Activated naive CD8-positive, alpha-beta T cell treated with anti-CD3 and anti-CD28 coated beads for 36 hours (primary cell): ENCODE data around the gene GDE1. TPM values are rescaled to one million over a fixed set of nuclear protein-coding genes. Genes with fewer than 3 reads are reported as not detected.
A peak's percentile ranks its signal among the peaks of the same experiment; 100 is the strongest.

Source experiments
- DNase-seq: peaks from one replicate; pipeline ENCODE4 v3.0.0; 2021
- H3K27ac Mint-ChIP-seq: one replicate; pipeline ENCODE4 v1.8.0; 2022; ENCODE audit warnings: mild to moderate bottlenecking, moderate library complexity, mixed read lengths
- H3K27me3 Mint-ChIP-seq: one replicate; pipeline ENCODE4 v1.8.0; 2022; ENCODE audit warnings: mild to moderate bottlenecking, mixed read lengths
- H3K36me3 Mint-ChIP-seq: one replicate; pipeline ENCODE4 v1.8.0; 2021; ENCODE audit warnings: mild to moderate bottlenecking, mixed read lengths
- H3K4me1 Mint-ChIP-seq: one replicate; pipeline ENCODE4 v1.8.0; 2021; ENCODE audit warnings: mixed read lengths
- H3K4me3 Mint-ChIP-seq: one replicate; pipeline ENCODE4 v1.8.0; 2022; ENCODE audit warnings: mild to moderate bottlenecking, moderate library complexity, mixed read lengths
- H3K9me3 Mint-ChIP-seq: one replicate; pipeline ENCODE4 v1.8.0; 2022; ENCODE audit warnings: mixed read lengths
- total RNA-seq, 2 experiments: library from RNA; stranded (reverse); gene quantifications; one replicate each; pipeline ENCODE4 v1.2.3, GENCODE V29; 2021

GDE1 gene
- total RNA-seq, 2 experiments from 2014 or later: 24.0 to 24.3 TPM

DNA sequence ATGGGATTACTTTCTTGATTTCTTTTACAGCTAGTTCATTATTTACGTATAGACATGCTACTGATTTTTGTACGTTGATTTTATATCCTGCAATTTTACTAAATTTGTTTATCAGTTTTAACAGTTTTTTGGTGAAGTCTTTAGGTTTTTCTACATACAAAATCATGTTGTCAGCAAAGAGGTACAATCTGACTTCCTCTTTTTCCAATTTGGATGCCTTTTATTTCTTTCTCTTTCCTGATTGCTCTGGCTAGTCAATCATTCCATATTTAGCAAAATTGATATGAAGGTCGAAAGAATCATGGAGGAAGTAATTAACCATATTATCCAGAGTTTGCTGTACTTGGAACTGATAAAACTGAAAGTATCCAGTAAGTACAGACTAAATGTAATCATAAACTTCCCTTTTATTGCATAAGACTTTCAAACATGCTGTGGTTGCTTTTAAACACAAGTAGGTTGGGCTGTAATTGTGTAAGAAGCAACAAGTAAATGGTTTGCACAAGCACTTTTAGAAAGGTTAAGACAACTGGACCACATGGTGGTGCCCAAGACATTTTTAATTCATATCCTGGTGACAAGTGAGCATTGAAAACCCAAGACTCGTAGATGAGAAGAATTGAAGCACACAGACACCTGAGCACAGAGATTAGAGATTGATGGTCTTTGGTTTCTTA is 8.4 kb downstream of the GDE1 start:
- no peak for DNase-seq
- Mint-ChIP-seq H3K36me3 (peaks cover 37% of the 10 kb centered on the region), H3K9me3 (no peaks in the 10 kb centered on the region), H3K27me3 (no peaks in the 10 kb centered on the region), H3K27ac (no peak overlapping the region), H3K4me1 (peaks cover 13% of the 10 kb centered on the region), H3K4me3 (no peak overlapping the region)

DNA sequence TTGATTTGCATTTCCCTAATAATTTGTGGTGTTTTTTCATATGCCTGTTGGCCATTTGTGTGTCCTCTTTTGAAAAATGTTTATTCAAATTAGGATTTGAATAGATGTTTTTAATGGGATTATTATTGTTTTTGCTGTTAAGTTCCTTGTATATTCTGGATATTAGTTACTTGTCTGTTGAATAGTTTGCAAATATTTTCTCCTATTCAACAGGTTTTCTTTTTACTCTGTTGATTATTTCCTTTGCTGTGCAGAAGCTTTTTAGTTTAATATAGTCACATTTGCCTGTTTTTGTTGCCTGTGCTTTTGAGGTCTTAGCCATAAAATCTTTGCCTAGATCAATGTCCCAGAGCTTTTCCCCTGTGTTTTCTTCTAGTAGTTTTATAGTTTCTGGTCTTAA is 9.6 kb downstream of the GDE1 start:
- no peak overlapping the region for H3K27ac Mint-ChIP-seq
- DNase-seq: no peak
- no peaks in the 10 kb centered on the region for H3K9me3 Mint-ChIP-seq
- peaks cover 34% of the 10 kb centered on the region for H3K36me3 Mint-ChIP-seq
- H3K27me3 Mint-ChIP-seq: no peaks in the 10 kb centered on the region
- H3K4me1 Mint-ChIP-seq: peaks cover 8% of the 10 kb centered on the region
- H3K4me3 Mint-ChIP-seq: no peak overlapping the region

DNA sequence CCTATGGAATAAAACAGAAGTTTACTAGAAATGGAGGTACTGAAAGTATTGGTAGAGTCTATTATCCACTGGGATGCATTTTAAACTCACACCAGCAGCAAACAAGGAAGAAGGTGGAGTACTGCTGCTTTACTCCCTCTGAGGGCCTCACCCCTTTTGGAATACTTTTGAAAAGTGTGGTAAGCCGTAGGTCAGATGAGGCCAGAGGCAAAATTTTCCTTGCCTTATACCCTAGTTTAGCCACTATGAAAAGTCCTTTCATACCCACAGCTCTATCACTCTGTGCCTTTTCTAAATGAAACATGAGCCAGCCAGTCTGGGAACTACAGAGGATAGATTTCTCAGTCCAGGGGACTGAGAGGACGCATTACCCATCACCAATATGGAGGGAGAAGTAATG is 14.0 kb downstream of the GDE1 start:
- H3K27ac Mint-ChIP-seq: no peak overlapping the region
- H3K9me3 Mint-ChIP-seq: no peaks in the 10 kb centered on the region
- no peaks in the 10 kb centered on the region for H3K27me3 Mint-ChIP-seq
- peaks cover 10% of the 10 kb centered on the region for H3K36me3 Mint-ChIP-seq
- no peak overlapping the region for H3K4me3 Mint-ChIP-seq
- no peaks in the 10 kb centered on the region for H3K4me1 Mint-ChIP-seq
- no peak for DNase-seq

DNA sequence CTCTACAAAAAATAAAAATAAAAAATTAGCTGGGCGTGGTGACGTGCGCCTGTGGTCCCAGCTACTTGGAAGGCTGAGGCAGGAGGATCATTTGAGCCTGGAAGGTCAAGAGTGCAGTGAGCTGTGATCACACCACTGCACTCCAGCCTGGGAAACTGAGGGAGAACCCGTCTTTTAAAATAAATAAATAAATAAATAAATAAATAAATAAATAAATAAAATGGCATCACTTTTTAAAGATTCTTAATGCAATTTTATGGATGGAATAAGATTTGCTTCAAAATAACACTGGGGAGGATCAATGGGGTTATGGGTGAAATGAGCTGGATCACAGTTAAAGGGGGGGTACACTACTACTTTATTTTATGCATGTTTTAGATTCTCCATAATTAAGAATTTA is 14.9 kb downstream of the GDE1 start:
- no peaks in the 10 kb centered on the region for H3K9me3 Mint-ChIP-seq

DNA sequence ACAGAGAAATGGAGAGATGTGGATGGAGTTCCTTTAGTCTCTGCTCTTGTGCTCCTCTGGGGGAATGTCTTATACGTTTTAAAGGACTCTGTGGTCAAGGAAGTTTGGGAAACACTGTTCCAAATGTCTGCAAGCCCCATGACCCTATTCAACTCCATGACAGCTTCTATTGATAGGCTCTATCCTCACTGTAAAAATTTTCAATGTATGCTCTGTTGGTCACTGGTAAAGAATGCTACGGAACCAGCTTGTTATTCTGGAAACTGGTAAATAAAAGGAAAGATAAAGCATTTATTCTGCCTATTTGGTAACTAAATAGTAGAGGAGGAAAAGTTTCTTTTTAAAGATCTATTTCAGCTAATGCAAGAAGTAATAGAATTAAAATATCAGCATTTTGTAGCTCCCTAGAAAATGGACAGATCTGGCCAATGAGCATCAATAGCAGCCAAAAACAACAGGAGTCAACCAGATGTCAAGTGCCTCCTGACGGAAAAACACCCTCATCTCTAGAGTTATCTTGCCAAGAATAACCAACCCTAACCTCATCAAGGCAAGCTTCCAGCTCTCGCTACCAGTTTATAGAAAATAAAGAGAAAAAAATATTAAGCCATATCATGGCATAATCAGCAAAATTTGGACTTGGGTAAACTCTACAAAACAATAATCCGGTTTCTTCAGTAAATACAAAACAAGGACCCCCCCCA is 16.1 kb downstream of the GDE1 start:
- DNase-seq: no peak
- H3K27me3 Mint-ChIP-seq: no peaks in the 10 kb centered on the region

More for the DNA sequence above, 14.9 kb downstream of the GDE1 start:
- Mint-ChIP-seq H3K4me3 (no peak overlapping the region), H3K27me3 (no peaks in the 10 kb centered on the region), H3K36me3 (peaks cover 8% of the 10 kb centered on the region), H3K4me1 (no peaks in the 10 kb centered on the region), H3K27ac (no peak overlapping the region)
- DNase-seq: no peak

DNA sequence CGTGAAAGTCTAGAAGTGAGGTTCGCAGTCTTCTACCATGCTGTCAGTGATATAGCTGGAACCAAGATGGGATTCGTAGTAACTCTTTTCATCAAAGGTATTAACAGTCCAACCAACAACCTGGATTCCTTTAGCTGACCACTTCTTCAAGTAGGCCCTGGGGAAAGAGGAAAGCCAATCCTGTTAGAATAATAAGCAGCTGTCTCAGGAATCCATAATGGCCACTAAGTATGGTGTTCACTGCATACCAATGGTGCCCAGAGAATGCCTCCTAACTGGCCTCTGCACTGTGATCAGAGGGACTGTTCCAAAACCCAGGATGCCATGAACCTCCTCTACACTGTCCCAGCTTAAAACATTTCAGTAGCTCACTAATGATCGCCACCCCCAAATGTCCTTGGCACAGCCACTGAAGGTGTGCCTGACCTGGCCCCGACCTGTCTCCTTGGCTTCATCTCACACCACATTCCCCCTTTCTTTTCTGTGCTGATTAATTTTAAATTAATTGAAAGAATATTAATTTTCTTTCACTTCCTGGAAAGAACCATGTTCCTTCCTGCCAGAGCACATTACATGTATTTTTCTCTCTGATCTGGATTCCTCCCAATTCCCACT is 18.3 kb downstream of the GDE1 start:
- H3K27me3 Mint-ChIP-seq: no peaks in the 10 kb centered on the region
- no peaks in the 10 kb centered on the region for H3K4me1 Mint-ChIP-seq
- H3K27ac Mint-ChIP-seq: no peak overlapping the region
- H3K36me3 Mint-ChIP-seq: peaks cover 12% of the 10 kb centered on the region
- no peaks in the 10 kb centered on the region for H3K9me3 Mint-ChIP-seq
- H3K4me3 Mint-ChIP-seq: no peak overlapping the region
- DNase-seq: no peak

More for the DNA sequence above, 16.1 kb downstream of the GDE1 start:
- H3K36me3 Mint-ChIP-seq: peaks cover 12% of the 10 kb centered on the region
- H3K27ac Mint-ChIP-seq: no peak overlapping the region
- H3K4me1 Mint-ChIP-seq: no peaks in the 10 kb centered on the region
- no peaks in the 10 kb centered on the region for H3K9me3 Mint-ChIP-seq
- H3K4me3 Mint-ChIP-seq: no peak overlapping the region

DNA sequence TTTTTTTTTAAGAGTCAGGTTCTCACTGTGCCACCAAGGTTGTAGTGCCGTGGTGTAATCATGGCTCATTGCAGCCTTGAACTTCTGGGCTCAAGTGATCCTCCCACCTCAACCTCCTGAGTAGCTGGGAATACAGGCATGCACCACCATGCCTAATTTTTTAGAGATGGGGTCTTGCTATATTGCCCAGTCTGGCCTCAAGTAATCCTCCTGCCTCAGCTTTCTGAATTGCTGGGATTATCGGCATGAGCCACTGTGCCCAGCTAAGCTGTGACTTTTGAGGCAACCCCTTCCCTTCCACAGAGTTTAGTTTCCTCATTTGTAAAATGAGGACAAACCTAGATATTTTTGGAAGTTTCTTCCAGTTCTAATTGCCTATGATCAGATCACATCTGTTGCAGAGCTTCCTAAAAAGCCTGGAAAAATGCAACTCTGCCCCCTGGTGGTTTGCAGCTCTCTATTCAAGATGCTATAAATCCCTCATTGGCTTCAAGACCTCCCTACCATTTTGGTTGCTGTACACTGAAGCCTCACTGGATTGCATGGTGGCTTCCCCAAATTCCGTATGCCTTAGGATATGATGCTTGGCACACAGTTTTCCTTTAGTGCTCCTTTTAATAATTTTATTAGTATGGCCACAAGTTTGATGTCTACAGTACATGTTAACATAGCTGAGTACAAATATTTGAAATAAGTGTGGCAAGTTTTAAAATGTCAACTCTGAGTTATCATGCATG is 19.3 kb downstream of the GDE1 start:
- Mint-ChIP-seq H3K27me3 (no peaks in the 10 kb centered on the region), H3K4me3 (no peak overlapping the region), H3K4me1 (no peaks in the 10 kb centered on the region), H3K27ac (no peak overlapping the region), H3K9me3 (no peaks in the 10 kb centered on the region), H3K36me3 (peaks cover 12% of the 10 kb centered on the region)
- peak; percentile 52 for DNase-seq

DNA sequence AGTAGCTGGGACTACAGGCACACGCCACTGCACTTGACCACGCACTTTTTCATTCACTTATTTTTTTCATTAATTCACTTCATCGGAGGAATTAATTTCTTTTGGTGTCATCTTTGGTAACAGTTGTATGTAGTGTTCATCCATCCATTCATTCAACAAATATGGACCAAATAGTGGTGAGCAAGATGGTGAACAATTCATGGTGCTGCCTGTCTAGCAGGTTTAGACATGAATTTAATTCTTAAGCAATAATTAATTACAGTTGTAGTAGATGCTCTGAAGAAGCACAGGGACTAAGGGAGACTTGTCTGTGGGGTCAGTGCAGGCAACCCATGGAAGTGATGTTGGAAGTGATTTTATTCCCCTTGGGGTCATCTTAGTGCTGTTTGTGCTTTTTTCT is 22.4 kb downstream of the GDE1 start:
- H3K27ac Mint-ChIP-seq: no peak overlapping the region
- no peak overlapping the region for H3K4me3 Mint-ChIP-seq
- peaks cover 10% of the 10 kb centered on the region for H3K36me3 Mint-ChIP-seq
- H3K27me3 Mint-ChIP-seq: no peaks in the 10 kb centered on the region
- H3K4me1 Mint-ChIP-seq: no peaks in the 10 kb centered on the region
- no peaks in the 10 kb centered on the region for H3K9me3 Mint-ChIP-seq
- no peak for DNase-seq

DNA sequence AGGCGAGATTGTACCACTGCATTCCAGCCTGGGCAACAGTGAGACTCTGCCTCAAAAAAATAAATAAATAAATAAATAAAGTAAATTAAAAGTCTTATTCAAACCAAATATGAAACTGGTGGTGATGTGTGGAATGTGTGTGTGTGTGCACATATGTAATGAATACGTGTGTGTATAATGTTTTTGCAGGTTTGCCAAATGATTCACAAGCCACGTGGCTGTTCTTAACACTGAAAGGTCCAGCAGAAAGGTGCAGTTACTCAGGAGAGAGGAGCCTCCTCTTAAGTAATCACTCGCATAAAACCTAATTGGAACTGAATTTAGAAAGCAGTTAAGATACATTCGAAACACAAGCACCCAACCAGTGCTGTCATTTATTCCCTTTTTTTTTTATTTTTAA is 22.9 kb downstream of the GDE1 start:
- Mint-ChIP-seq H3K4me3 (no peak overlapping the region), H3K9me3 (no peaks in the 10 kb centered on the region), H3K27me3 (no peaks in the 10 kb centered on the region), H3K36me3 (peaks cover 14% of the 10 kb centered on the region), H3K27ac (no peak overlapping the region), H3K4me1 (peaks cover 2% of the 10 kb centered on the region)
- DNase-seq: no peak

DNA sequence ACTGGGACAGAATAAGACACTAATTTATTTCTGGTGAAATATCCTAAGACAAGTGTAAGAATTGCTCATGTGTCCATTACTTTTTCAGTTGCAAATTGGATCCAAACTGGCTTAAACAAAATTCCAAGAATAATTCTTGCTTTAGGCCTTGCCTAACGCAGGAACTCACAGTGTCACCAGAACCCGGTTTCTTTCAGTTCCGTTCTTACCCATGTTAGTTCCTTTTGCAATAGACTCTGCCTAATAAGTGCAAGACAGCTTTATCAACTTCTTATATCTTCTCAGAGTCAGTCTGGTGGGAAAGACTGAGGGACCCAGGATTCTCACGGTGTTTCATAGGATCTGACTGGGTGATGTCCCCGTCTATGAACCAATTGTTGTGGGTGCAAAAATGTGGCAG is 24.7 kb downstream of the GDE1 start:
- Mint-ChIP-seq H3K4me1 (peaks cover 10% of the 10 kb centered on the region), H3K27ac (no peak overlapping the region), H3K27me3 (no peaks in the 10 kb centered on the region)

DNA sequence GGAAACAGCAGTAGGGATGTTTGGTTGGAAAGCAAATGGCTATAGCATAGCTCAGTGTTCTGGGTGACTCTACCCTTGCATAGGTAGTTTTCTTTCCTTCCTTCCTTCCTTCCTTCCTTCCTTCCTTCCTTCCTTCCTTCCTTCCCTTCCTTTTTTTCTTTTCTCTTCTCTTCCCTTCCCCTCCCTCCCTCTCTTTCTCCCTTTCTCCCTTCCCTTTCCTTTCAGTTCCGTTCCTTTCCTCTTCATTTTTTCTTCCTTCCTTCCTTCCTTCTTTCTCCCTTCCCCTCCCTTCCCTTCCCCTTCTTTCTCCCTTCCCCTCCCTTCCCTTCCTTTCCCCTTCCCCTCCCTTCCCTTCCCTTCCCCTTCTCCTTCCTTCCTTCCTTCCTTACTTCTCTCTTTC is 31.3 kb downstream of the GDE1 start:
- Mint-ChIP-seq H3K36me3 (peaks cover 11% of the 10 kb centered on the region), H3K27me3 (no peaks in the 10 kb centered on the region), H3K27ac (no peak overlapping the region), H3K4me1 (peaks cover 10% of the 10 kb centered on the region), H3K9me3 (no peaks in the 10 kb centered on the region), H3K4me3 (no peak overlapping the region)
- no peak for DNase-seq

More for the DNA sequence above, 24.7 kb downstream of the GDE1 start:
- DNase-seq: no peak
- peaks cover 17% of the 10 kb centered on the region for H3K36me3 Mint-ChIP-seq
- H3K4me3 Mint-ChIP-seq: no peak overlapping the region
- no peaks in the 10 kb centered on the region for H3K9me3 Mint-ChIP-seq

DNA sequence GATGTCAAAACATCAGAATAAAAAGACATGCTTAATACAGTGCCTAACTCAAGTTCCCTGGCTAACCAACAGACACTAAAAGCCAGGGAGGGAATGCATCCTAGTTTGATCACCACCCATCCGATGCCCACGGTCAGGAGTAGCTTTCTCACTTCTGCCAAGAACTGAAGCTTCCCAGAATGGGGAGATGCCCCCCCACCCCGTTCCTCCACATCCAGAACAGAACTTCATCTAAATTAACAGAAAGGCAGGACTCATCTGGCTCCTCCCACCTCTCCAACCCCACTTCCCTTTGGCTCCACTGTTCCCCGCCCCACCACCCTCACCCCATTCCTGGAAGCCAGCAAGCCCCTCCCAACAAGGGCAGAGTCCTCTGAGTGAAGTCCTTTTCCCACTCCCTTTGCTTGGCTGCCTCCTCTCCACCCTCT is 33.7 kb downstream of the GDE1 start:
- H3K4me3 Mint-ChIP-seq: no peak overlapping the region
- no peak overlapping the region for H3K27ac Mint-ChIP-seq
- no peaks in the 10 kb centered on the region for H3K27me3 Mint-ChIP-seq
- H3K36me3 Mint-ChIP-seq: no peaks in the 10 kb centered on the region
- no peak for DNase-seq
- H3K9me3 Mint-ChIP-seq: no peaks in the 10 kb centered on the region
- H3K4me1 Mint-ChIP-seq: no peaks in the 10 kb centered on the region

DNA sequence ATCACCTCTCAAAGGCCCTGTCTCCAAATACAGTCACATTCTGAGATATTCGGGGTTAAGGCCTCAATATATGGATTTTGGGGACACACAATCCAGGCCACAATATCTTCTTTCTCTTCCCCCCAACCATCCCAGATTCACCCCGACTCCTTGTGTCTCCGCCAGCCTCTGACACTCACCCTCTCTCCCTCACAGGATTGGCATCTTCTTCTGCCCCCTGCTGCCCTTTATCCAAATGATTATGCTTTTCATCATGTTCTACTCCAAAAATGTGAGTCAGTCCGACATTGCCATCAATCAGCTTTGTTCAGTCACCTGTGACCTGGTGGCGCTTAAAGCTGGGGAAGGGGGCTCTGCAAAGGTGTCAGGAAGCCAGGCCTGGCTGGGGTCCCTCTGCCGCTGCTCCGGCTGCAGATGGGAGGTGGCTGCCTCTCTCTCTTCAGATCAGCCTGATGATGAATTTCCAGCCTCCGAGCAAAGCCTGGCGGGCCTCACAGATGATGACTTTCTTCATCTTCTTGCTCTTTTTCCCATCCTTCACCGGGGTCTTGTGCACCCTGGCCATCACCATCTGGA is 35.1 kb downstream of the GDE1 start:
- Mint-ChIP-seq H3K4me3 (no peak overlapping the region), H3K36me3 (no peaks in the 10 kb centered on the region), H3K4me1 (no peaks in the 10 kb centered on the region), H3K27me3 (no peaks in the 10 kb centered on the region), H3K27ac (no peak overlapping the region), H3K9me3 (no peaks in the 10 kb centered on the region)
- no peak for DNase-seq

DNA sequence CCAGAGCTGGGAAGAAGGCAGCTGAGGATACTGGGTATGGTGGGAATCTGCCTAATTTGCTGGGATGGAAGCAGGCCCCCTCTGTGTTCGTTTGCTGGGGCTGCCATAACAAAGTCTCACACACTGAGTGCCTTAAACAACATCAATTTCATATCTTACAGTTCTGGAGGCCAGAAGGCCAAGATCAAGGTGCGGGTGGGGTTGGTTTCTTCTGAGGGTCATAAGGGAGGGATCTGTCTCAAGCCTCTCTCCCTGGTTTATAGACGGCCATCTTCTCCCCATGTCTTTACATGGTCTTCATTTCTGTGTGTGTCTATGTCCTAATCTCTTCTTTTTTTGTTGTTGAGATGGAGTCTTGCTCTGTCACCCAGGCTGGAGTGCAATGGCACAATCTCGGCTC is 35.8 kb downstream of the GDE1 start:
- Mint-ChIP-seq H3K27me3 (no peaks in the 10 kb centered on the region), H3K4me3 (no peak overlapping the region), H3K4me1 (no peaks in the 10 kb centered on the region), H3K27ac (no peak overlapping the region), H3K9me3 (no peaks in the 10 kb centered on the region), H3K36me3 (no peaks in the 10 kb centered on the region)
- DNase-seq: no peak

DNA sequence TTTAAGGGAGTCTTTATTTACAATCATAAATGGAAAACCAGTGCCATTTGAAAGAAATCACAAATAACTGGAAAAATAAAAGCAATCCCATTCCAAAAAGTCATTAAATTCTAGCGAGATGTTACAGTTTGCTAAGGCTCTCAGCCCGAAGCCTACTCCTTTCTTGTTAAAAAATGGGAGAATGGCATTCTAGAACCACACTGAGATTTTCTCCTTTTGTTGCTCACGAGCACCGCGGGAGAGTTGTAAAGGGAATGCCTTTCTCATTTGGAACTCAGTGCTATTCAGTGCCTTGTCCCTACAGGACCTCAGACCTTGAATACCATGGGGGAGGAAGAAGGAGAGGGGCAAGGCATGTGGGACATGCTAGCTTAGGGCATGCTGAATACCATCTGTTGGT is 36.3 kb downstream of the GDE1 start:
- H3K36me3 Mint-ChIP-seq: no peaks in the 10 kb centered on the region
- H3K4me1 Mint-ChIP-seq: no peaks in the 10 kb centered on the region
- H3K4me3 Mint-ChIP-seq: no peak overlapping the region
- DNase-seq: no peak
- no peak overlapping the region for H3K27ac Mint-ChIP-seq
- no peaks in the 10 kb centered on the region for H3K27me3 Mint-ChIP-seq
- H3K9me3 Mint-ChIP-seq: no peaks in the 10 kb centered on the region
